GM21529 (cell line): ENCODE measurements around the gene RSPO4.
A peak's percentile ranks its signal among the peaks of the same experiment; 100 is the strongest.
"Not testable (repeated sequence)": the region's sequence is repeated elsewhere in the genome, so short reads cannot be mapped to it uniquely, and the experiment has no call there.

Experiments used
- ATAC-seq: cut with Tn5 transposase; IDR thresholded peaks from one replicate; pipeline ENCODE4 v1.9.1; 2021; ENCODE audit not compliant: unreplicated experiment

RSPO4 gene

DNA sequence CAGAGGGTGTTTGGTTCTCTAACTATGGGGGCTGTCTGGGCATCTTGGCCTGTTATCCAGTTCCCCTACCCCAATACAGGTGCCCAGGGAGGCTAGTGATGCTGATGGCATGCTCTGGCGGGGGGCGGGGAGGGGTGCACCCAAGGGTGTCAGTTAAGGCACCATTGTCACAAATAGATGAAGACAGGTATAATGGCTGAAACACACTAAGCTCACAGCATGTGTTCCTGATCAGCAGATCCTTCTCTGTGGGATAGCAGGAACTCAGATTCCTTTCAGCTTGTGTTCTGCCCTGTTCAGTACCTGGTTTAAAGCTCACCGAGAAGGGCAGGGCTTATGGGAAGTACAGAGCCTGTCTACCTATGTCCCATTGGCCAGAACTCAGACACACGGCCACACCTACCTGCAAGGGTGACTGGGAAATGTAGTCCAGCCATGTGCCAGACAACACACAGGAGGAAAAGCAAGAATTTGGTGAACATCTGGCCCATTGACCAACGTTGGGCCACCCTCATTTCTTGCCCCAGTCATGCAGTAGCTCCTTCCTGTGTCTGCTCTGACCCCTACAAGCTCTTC, 3.4 kb upstream of the RSPO4 start:
- peak; percentile 72 for ATAC-seq

DNA sequence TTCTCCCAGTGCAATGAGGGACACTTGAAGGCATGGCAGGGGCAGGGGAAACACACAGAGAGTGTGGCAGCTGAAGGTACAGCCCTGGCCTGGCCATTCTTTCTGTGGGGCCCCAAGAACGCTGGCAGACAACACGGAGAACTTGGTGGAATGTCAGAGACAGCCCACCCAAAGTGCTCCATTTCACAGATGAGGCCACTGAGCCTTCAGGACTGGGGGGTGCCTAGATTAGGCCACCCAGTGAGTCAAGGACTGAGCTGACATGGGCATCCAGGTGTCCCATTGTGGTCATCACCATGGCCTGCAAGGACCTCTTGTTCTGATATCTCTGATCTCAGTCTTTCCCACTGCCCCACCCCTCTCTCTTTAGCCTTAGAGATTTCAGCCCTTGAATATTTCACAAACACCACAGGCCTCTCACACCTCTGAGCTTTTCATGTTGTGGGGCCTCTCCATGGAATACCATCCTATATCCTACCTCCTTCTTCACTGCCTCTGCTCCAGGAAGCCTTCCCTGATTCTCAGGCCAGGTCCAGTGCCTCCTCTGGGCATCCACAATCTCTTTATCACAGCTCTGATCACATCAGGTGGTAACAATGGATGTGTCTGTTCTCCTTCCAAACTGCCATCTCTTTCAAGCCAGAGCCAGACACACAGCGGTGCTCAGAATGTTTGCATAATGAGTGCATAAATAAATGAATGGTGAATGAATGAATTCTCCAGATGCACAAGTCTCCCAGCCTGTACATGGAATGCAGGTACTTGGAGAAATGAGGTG, 2.0 kb upstream of the RSPO4 start:
- no peak for ATAC-seq

DNA sequence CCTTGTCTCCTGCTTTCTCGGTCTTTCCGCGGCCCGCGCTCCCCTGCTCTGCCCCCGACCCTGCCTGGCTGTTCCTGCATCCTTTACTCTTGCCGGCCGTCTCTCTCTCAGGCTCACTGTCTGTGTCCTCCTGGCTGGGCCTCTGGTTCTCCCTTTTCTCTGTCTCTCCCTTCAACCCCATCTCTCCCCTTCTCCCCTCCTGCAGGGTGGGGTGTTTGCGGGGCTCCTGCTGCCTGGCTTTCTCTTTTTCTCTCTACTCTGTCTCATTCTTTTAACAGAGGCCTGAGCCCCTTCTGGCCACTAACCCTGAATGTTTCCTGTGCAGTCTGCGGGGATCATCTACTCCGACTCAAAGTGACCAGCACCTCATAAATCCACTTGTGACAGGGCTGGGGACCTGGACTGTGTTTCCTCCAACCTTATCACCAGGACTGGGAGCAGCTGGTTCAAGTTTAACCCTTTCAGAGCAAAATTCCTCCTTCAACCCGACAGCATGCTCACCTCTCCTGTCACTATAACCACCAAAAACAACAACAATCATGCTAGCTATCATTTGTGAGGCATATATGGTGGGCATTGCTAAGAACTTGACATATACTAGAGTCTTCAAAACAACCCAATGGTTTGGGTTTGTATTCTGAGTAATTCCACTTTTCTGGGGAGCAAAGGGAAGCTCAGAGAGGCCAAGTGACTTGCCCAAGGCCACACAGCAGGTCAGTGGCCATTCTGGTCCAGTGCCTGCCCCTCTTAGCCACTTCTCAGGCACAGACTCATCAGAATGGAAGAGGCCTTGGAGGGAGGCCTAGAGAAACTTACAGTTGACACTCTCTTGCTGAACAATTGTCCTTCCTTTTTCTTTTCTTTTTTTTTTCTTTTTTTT, 811 bp upstream of the RSPO4 start:
- ATAC-seq, result no peak

DNA sequence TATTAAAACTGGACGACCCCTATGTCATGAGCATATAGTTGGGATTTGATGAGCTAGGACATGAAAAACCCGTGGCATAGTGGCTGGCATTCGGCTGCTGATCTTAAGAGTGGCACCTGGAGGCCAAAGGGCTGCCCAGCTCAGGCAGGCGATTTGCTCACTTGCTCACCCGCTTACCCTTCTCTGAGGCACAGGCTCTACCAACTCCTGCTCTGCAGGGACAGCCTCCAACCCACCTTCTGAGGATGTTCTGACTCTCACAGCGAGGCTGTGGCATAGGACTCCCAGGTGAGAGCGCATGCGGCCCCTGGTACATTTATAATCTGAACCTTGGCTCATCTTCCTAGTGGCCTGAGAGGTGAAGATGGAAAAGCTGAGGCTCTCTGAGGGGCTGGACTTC, 995 bp downstream of the RSPO4 start:
- no peak for ATAC-seq

DNA sequence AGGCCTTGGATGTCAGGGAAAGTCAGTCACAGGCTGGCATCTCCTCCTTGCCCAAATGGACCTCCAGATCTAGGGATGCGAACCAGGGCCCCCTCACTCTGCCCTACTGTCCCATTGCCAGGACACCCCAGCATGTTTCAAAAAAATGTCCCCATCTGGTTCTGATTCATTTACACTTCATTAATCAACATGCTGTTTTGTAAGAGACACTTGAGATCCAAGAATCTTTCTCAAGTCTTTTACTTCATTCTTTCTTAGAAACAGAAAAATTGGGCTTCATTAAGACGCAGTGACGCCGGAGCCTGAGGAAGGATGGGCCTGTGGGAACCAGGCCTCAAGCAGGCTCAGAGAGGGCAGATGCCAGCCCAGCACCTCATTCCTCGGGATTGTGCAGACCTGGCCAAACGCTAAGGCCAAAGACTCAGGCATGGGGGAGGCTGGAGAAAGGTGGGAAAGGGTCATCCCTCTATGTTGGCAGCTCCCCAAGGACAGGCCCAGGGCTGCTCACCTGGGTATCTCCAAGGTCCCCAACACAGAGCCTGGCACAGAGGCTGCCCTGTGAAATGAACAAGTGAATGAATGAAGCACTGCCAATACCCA, 3.8 kb downstream of the RSPO4 start:
- no peak for ATAC-seq

DNA sequence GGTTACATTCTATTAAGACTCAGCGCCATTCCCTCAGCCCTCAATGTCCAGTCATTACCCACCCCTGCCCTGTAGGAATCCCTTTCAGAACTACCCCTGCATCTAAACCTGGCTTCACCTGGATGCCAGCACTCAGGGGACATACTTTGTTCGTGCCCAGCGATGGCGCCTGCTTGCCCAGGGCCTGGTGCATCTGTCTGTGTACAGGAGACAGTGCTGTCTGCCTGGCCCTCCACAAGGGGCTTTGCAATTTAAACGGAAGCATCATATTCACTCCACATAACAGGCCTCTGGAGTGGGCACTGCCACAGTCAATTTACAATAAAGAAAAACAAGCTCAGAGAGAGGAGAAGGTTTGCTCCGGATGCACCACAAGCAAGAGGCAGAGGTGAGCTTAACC, 4.6 kb downstream of the RSPO4 start:
- ATAC-seq, result no peak

DNA sequence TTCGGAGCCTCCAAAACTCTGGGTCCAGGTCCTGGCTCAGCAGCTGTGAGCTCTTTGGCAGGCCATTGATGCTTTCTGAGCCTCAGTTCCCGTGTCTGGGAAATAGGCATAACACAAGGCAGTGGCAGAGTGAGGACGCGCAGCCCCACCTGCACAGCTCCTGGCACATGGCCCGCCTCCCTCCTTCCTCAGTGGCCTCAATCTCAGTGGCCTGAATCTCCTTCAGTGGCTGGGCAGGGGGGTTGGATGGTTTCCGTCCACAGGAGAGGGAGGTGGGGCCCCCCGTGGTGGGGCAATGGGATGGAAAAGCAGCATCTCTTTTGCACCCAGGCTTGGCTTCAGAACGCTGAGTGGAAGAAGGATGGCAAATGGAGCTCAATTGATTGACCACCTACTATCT, 5.1 kb downstream of the RSPO4 start:
- no peak for ATAC-seq

DNA sequence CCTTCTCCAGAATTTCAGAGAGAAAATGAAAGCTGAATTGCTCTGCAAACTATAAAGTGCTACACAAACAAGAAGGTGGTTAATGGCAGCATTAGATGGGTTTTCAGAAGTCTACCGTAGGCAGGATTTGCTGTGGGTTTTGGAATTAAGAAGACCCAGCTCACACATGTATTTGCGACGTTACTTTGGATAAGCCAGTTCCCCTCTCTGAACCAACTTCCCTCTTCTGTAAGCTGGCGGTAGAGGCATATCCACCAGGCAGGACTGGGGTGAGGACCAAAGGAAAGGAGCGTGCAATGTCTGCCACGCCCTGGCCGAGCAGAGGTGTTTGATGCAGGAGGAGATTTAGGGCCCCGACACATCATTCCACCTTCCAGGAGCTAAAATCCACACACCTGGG, 6.9 kb downstream of the RSPO4 start:
- no peak for ATAC-seq

DNA sequence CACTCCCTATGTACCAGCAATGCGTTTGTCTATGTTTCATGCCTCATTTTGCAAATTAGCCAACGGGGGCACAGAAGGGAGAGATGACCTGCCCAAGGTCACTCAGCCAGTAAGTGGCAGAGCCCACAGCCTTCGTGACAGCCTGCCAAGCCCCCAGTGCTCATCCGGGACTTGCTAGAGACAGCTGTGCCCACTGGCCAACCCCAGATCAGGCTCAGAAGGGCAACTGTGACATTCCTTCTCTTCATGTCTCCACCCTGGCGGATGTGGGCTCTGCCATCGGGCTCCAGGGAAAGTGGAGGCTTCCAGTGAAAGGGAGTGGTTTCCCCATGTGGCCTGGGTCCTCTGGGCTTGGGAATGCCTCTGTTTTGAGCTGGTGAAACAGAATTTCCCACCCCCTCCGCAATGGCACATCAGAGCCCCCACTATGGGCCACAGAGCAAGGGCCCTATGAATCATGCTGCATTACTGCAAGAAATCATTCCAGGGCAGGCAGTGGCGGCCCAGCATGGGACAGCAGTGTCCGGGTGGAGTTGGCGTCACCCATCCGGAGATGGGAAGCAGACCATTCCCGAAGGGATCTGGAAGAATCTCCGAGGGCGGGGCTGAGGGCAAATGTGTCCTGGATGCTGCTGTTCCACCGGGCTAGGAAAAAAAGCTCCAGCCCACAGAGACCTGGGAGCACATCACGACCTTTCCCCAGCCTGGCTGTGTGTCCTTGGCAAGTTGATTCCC, 9.1 kb downstream of the RSPO4 start:
- ATAC-seq, result no peak

DNA sequence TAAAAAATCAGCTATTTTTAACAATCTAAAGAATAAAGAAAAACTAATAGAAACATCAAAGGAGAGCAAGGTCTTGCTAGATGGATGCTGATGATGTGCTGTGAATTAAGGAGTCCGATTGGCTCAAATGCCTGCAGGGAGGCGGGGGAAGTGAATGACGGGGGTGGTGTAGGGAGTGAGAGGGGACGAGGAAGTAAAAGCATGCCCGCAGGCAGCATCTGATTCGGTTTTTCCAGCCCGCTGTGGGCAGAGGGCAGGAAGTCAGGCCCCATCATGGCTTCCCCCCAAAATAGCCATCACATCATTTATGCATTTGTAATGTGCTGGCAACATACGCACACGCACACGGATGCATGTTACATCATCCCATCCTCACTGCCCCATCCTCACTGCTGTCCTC, 10.3 kb downstream of the RSPO4 start:
- ATAC-seq, result no peak

DNA sequence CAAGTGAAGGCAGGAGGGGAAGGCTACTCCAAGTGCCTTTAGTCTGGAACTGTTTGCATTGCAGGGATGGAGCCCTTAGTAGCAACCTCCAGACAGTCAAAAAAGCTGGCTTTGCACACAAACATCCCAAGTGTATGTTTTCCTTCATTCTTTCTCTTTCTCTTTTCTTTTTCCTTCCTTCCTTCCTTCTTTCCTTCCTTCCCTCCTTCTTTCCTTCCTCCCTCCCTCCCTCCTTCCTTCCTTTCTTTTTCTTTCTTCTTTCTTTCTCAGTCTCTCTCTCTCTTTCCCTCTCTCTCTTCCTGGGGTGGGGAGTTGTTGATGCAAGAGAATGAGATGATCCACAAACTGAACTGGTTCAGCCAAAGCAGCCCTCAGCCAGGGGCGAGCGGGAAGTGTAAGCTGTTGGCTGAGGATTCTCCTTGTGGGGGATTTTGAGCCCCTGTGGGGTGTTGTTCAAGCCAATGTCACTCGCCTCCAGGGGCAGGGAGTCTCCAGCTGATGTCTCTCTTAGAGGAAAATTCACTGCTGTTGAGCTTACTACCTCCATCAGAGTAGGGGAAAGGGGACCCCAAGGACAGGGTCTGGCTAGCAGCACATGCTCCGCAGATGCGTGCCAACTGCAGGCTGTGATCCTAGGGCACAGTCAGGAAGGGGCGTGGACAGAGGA, 11.7 kb downstream of the RSPO4 start:
- ATAC-seq, result no peak

DNA sequence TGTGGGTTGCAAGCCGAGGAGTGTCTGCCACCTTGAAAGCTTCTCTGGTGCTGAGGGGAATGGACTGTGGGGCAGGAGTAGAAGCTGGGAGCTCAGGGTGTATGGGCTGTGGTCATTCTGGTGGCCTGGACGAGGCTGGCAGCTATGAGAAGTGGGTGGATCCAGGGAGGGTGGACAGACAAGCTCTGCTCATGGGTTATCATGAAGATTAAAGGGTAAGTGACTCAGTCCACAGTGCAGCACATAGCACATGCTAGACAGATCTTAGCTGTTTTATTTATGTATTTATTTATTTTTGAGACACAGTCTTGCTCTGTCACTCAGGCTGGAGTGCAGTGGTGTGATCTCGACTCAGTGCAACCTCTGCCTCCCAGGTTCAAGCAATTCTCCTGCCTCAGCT, 13.8 kb downstream of the RSPO4 start:
- ATAC-seq, result no peak

DNA sequence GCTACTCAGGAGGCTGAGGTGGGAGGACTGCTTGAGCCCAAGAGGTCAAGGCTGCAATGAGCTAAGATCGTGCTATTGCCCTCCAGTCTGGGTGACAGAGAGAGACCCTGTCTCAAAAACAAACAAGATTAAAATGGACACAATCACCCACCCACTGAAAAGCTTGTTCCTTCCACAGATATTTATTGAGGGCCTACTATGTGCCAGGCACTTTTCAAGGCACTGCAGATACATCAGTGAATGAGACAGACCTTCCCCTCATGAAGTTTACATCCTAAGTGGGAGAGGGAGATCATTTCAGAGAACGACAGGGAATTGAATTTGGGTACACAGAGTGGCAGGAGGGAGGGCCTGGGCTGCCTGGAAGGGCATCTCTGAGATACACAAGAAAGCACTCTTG, 14.4 kb downstream of the RSPO4 start:
- ATAC-seq, result no peak

DNA sequence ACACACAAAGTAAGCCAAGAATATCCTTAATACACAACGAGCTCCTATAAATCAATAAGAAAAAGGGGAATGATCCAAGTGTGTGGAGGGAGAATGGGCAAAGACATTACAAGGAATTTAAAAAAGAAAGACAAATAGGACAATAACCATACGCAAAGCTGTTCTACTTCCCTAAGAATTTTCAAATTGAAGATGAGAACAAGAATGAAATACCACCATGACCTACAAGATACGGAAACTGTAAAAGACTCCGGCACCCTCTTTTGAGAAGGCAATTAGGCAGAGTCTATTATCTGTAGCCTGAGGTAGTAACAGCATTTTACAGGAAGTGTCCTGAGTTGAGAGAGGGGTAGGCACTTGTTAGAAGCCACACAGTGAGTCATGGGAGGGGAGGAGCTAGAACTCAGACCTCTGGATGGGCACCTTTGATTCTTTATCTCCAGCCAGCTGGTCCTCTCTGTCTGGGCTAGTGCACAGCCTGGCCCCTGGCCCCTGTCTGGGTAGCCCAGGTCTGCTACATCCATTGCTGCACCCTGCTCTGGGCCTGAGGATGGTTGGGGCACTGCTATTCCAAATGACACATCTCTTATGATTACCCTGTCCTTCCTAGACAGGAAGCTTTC, 15.3 kb downstream of the RSPO4 start:
- ATAC-seq, result no peak

DNA sequence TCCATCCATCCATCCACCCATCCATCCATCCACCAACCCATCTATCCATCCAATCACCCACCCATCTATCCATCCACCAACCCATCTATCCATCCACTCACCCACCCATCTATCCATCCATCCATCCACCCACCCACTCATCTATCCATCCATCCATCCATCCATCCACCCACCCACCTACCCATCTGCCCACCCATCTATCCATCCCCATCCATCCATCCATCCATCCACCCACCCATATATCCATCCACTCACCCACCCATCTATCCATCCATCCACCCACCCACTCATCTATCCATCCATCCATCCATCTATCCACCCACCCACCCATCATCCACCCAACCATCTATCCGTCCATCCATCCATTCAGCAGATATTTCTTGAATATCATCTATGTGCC, 17.1 kb downstream of the RSPO4 start:
- not testable (repeated sequence) for ATAC-seq

DNA sequence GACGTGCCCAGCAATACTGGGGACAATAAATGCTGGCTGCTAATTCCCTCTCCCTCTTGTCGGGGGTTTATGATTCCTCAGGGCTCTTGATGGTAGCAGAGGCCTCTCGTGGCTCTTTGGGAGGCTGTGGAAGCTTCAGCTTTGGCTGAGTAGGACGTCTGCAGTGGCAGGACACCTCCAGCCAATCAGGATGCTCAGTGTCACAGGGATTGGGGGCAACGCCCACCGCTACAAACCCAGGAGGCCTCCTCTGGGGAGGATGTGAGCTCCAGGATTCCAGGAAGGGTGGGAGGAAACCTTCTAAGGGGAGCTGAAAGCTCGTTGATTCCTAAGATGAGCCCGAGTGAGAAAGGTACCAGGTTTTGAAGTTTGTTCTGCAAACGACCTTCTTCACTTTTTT, 19.4 kb downstream of the RSPO4 start:
- ATAC-seq, result no peak

DNA sequence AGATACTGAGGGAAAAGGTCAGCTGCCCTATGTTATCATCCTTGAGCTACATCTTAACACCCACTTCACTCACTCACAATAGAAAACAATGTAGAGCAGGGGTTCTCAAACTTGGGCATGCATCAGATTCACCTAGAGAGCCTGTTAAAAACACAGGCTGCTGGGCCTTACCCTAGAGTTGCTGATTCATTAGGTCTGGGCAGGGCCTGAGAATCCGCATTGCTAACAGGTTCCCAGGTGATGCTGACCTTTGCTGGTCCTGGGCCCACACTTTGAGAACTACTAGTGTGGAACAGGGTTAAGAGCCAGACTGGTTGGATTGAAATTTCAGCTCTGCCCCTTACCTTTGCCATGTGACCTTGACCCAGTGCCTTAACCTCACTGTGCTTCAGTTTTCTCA, 25.1 kb downstream of the RSPO4 start:
- ATAC-seq, result no peak

DNA sequence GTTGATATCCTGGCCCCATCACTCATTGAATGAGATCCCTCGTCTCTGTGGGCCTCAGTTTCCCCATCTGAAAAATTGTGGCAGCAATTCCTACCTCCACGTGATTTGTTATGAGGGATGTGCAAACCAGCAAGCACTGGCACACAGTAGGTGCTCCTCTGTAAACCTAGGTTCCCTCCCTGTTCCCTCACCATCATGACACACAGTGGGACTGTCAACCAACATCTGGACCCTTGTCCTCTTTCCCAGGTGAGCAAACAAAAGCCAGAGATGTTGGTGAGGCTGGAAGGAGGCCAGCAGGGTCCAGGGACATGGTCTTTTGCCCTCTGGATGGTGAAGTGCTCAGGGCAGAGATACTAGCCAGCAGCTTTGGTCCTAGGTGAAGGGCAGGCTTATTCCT, 26.1 kb downstream of the RSPO4 start:
- no peak for ATAC-seq

DNA sequence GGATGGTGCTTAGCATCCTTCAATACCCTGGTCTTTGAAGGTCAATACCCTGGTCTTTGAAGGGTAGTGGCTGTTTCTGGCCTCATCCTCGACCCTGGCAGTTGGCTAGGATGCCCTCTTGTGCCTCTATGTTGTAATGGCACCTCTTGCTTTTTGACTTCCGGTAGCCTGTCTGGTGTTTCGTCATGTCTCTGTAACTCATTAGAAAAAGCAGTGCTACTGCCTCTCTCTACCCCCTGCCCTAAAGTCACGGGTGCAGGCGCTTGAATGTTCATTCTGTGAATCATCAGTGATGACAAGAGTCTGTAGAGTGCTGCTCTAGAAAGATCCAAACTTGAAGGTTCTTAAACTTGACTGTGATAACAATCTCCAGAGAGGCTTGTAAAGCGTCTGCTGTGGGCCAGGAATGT, 28.3 kb downstream of the RSPO4 start:
- ATAC-seq, result peak; percentile 77

DNA sequence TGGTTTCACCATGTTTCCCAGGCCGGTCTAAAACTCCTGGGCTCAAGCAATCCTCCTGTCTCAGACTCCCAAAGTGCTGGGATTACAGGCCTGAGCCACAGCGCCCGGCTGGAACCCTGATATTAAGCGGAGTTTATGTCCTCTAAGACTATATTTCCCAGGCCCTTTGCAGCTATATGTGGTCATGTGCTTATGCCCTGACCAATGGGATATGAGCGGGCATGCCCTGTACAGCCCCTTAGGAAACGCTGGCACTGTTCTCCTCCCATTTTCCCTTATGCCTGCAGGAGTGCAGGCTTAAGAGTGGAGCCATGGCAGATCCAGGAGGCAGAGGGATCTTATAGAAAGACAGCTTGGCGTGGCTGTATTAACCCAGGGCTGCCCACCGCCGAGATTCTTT, 29.9 kb downstream of the RSPO4 start:
- no peak for ATAC-seq
